Neural progenitor cell (in vitro differentiated cells): Measurements from ENCODE around the gene CANT1. TPM values are rescaled to one million over a fixed set of nuclear protein-coding genes. Genes with fewer than 3 reads are reported as not detected.

Experiments
- DNase-seq: peaks from one replicate; pipeline ENCODE4 v3.0.0-alpha.2; 2016; ENCODE audit warnings: low spot score
- H2AFZ ChIP-seq: fragments of 200-600 bp; sonication (generic); replicated peaks from 2 replicates; pipeline ENCODE4 v1.6.1; 2016; ENCODE audit warnings: antibody characterized with exemption
- H3F3A ChIP-seq: fragments of 200-600 bp; sonication (generic); 2 replicates; pipeline ENCODE4 v1.6.1; 2016; ENCODE audit warnings: antibody characterized with exemption, low read depth
- H3K27ac ChIP-seq: fragments of 200-600 bp; sonication (generic); 2 replicates; pipeline ENCODE4 v1.5.1; 2016; ENCODE audit warnings: mild to moderate bottlenecking
- H3K27me3 ChIP-seq: fragments of 200-600 bp; sonication (generic); 2 replicates; pipeline ENCODE4 v1.6.1; 2016; ENCODE audit warnings: mild to moderate bottlenecking, moderate library complexity
- H3K36me3 ChIP-seq: fragments of 200-600 bp; sonication (generic); 2 replicates; pipeline ENCODE4 v1.5.1; 2016
- H3K4me1 ChIP-seq: fragments of 200-600 bp; sonication (generic); 2 replicates; pipeline ENCODE4 v1.6.1; 2016; ENCODE audit warnings: mixed run types
- H3K4me2 ChIP-seq: fragments of 200-600 bp; sonication (generic); 2 replicates; pipeline ENCODE4 v1.6.1; 2016
- H3K4me3 ChIP-seq: fragments of 200-600 bp; sonication (generic); 2 replicates; pipeline ENCODE4 v1.5.1; 2016
- H3K79me2 ChIP-seq: fragments of 200-600 bp; sonication (generic); 2 replicates; pipeline ENCODE4 v1.6.1; 2016; ENCODE audit warnings: low read depth
- H3K9ac ChIP-seq: fragments of 200-600 bp; sonication (generic); 2 replicates; pipeline ENCODE4 v1.6.1; 2016
- H3K9me3 ChIP-seq: fragments of 200-600 bp; sonication (generic); 2 replicates; pipeline ENCODE4 v1.5.1; 2016; ENCODE audit warnings: low read depth
- H4K20me1 ChIP-seq: fragments of 200-600 bp; sonication (generic); 2 replicates; pipeline ENCODE4 v1.6.1; 2016; ENCODE audit warnings: low read depth
- H3K27ac Mint-ChIP-seq: 3 replicates; pipeline ENCODE4 v1.8.0; 2021; ENCODE audit warnings: mixed read lengths
- H3K27me3 Mint-ChIP-seq: 2 replicates; pipeline ENCODE4 v1.8.0; 2022; ENCODE audit warnings: low read depth, mild to moderate bottlenecking, inconsistent platforms, moderate library complexity, mixed read lengths; ENCODE audit not compliant: insufficient read depth
- H3K36me3 Mint-ChIP-seq: 3 replicates; pipeline ENCODE4 v1.8.0; 2021; ENCODE audit warnings: mixed read lengths
- H3K4me1 Mint-ChIP-seq: 3 replicates; pipeline ENCODE4 v1.8.0; 2021; ENCODE audit warnings: mixed read lengths
- H3K4me3 Mint-ChIP-seq: 3 replicates; pipeline ENCODE4 v1.8.0; 2021; ENCODE audit warnings: mild to moderate bottlenecking, moderate library complexity, mixed read lengths
- H3K9me3 Mint-ChIP-seq: 3 replicates; pipeline ENCODE4 v1.8.0; 2020; ENCODE audit warnings: mixed read lengths
- CTCF ChIP-seq: fragments of 200-600 bp; sonication (generic); IDR thresholded peaks from 2 replicates; pipeline ENCODE4 v1.5.1; 2017; ENCODE audit warnings: antibody characterized with exemption, mild to moderate bottlenecking
- EZH2 ChIP-seq: fragments of 200-600 bp; sonication (generic); IDR thresholded peaks from 2 replicates; pipeline ENCODE4 v1.6.1; 2017; ENCODE audit warnings: antibody characterized with exemption, mild to moderate bottlenecking, moderate library complexity
- EZH2phosphoT487 ChIP-seq: fragments of 200-600 bp; sonication (generic); IDR thresholded peaks from 2 replicates; pipeline ENCODE4 v1.6.1; 2017; ENCODE audit warnings: antibody characterized with exemption
- total RNA-seq: library from RNA; depleted of rRNA; stranded (reverse); fragments of >200 nt; gene quantifications from 2 replicates; pipeline ENCODE4 v1.2.3, GENCODE V29; 2015; ENCODE audit warnings: low replicate concordance

Gene CANT1
- total RNA-seq, 1 donor from 2014 or later, result 24.3 TPM

DNA sequence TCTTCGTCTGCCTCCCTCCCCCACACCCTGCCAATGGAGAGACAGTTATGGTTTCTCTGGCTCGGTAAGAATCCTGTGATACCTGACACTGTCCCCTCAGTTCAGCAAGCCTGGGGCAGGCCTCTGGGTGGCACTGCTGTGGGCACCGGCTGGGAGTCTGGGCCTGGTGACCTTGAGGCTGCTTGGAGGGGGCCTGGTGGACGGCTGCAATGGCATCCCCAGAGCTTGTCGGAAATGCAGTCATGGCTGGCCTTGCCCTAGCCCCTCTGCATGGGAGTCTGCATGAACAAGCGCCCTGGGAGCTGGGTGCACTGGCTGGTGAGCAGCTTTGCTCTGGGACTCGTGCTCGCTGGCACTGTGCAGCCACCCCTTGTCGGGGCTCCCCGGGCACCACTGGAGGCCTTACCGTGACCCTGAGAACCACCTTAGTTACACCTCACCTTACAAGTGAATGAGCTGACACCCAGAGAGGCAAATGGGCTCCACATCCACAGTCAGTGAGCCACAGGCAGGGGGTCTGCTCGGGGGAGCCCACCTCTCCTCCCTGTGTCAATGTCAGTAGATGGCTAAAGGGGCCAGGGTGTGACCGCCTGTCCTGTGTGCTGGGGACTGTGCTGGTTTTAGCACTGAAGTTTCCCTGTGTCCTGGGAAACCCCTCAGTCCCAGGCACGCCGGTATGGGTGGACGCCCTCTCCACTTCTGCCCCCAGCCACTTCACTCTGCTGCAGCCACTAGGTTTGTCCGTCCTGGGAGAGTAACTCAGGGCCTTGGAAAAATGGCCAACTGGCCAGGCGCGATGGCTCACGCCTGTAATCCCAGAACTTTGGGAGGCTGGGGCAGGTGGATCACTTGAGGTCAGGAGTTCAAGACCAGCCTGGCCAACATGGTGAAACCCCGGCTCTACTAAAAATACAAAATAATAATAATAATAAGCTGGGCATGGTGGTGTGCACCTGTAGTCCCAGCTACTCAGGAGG lies 31.3 kb downstream of the CANT1 start:
- H4K20me1 ChIP-seq, result no peaks in the 10 kb centered on the region
- no peak overlapping the region for H3K27ac ChIP-seq
- no peak for TF ChIP-seq EZH2
- no peak for TF ChIP-seq CTCF
- TF ChIP-seq EZH2phosphoT487, result no peak
- Mint-ChIP-seq H3K27me3 (peaks cover 3% of the 10 kb centered on the region), H3K4me1 (peaks cover 30% of the 10 kb centered on the region), H3K9me3 (no peaks in the 10 kb centered on the region), H3K36me3 (no peaks in the 10 kb centered on the region), H3K4me3 (no peak overlapping the region), H3K27ac (no peak overlapping the region)
- H3K4me1 ChIP-seq, result peaks cover 26% of the 10 kb centered on the region
- peaks cover 13% of the 10 kb centered on the region for H3K79me2 ChIP-seq
- H3K9ac ChIP-seq, result no peak overlapping the region
- H3K36me3 ChIP-seq, result no peaks in the 10 kb centered on the region
- DNase-seq, result no peak
- H3K9me3 ChIP-seq, result no peaks in the 10 kb centered on the region
- no peak overlapping the region for H3K4me3 ChIP-seq
- H2AFZ ChIP-seq, result no peak overlapping the region
- H3F3A ChIP-seq, result peaks cover 23% of the 10 kb centered on the region
- no peaks in the 10 kb centered on the region for H3K27me3 ChIP-seq
- peak overlapping the region; percentile 13 for H3K4me2 ChIP-seq

GRCh38 chr17:78977681-78977943 lies 32.0 kb downstream of the CANT1 start:
- H3K9me3 Mint-ChIP-seq, result no peaks in the 10 kb centered on the region
- Histone ChIP-seq H3K27me3 (no peaks in the 10 kb centered on the region), H3F3A (peaks cover 23% of the 10 kb centered on the region), H4K20me1 (no peaks in the 10 kb centered on the region), H3K4me2 (peak overlapping the region; percentile 13), H3K27ac (no peak overlapping the region), H3K36me3 (no peaks in the 10 kb centered on the region), H3K4me1 (peaks cover 30% of the 10 kb centered on the region), H2AFZ (no peak overlapping the region), H3K4me3 (no peak overlapping the region), H3K9ac (no peak overlapping the region), H3K79me2 (peaks cover 13% of the 10 kb centered on the region), H3K9me3 (no peaks in the 10 kb centered on the region)
- H3K4me3 Mint-ChIP-seq, result no peak overlapping the region
- peaks cover 31% of the 10 kb centered on the region for H3K4me1 Mint-ChIP-seq
- TF ChIP-seq CTCF, result no peak
- no peak for TF ChIP-seq EZH2phosphoT487
- TF ChIP-seq EZH2, result no peak
- H3K36me3 Mint-ChIP-seq, result no peaks in the 10 kb centered on the region
- peaks cover 3% of the 10 kb centered on the region for H3K27me3 Mint-ChIP-seq
- H3K27ac Mint-ChIP-seq, result peak overlapping the region; percentile 59
- no peak for DNase-seq

GRCh38 chr17:78976907-78977680 lies 32.5 kb downstream of the CANT1 start:
- Histone ChIP-seq H3K9me3 (no peaks in the 10 kb centered on the region), H3K4me1 (peaks cover 30% of the 10 kb centered on the region), H3F3A (peaks cover 23% of the 10 kb centered on the region), H3K79me2 (peaks cover 13% of the 10 kb centered on the region), H3K4me3 (no peak overlapping the region), H3K9ac (no peak overlapping the region), H4K20me1 (no peaks in the 10 kb centered on the region), H3K27me3 (no peaks in the 10 kb centered on the region), H3K4me2 (no peak overlapping the region), H2AFZ (no peak overlapping the region), H3K36me3 (no peaks in the 10 kb centered on the region), H3K27ac (no peak overlapping the region)
- peaks cover 6% of the 10 kb centered on the region for H3K27me3 Mint-ChIP-seq
- no peaks in the 10 kb centered on the region for H3K9me3 Mint-ChIP-seq
- peak overlapping the region; percentile 54 for H3K4me3 Mint-ChIP-seq
- peak overlapping the region; percentile 59 for H3K27ac Mint-ChIP-seq
- H3K36me3 Mint-ChIP-seq, result no peaks in the 10 kb centered on the region
- TF ChIP-seq EZH2 (no peak), EZH2phosphoT487 (no peak), CTCF (no peak)
- H3K4me1 Mint-ChIP-seq, result peaks cover 33% of the 10 kb centered on the region
- DNase-seq, result no peak
